NCI-H82 (cell line): ENCODE data around the gene PRKAR1A.

Source experiments
- DNase-seq: peaks from one replicate; lab custom pipeline; 2025; lab: John Stamatoyannopoulos, UW

The PRKAR1A gene

GRCh38 chr17:68542698-68543463 lies 30.7 kb downstream of the PRKAR1A start:
- DNase-seq, result no peak

DNA sequence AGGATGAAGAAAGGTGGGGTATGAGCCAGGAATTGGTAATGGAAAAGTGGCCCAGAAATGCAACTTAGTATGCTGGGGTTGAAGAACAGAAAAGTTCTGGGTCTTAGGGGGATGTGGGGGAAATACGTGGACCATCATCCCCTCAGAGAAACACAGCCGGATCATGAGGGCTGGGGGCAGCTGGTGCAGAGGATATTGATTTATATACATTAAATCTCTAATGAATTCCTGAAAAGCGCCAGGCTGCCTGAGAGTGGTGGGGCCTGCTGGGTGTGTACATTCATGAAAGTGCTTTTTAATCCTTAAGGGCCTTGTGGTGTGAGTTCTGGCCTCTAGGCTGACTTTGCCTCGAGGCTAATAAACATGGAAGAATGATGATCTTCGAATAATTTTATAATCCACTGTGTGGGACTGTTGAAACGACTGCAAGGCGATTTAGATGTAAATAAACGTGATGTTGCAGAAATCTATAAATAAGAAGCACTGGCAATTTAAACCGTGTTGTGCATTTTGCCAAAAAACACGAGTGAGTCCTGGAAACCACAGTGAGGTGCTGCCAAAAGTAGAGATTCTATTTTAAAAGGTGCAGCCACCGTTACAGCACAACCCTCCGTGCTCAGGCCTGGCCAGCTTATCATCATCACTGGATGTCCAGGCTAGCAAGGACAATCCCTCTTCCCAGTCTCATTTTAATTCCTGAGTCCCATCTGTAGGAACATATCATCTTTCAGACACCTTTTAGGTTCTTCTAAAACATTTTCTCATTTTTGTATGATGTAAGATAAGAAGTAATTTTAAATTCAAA lies 32.1 kb downstream of the PRKAR1A start:
- peak; percentile 4 for DNase-seq

DNA sequence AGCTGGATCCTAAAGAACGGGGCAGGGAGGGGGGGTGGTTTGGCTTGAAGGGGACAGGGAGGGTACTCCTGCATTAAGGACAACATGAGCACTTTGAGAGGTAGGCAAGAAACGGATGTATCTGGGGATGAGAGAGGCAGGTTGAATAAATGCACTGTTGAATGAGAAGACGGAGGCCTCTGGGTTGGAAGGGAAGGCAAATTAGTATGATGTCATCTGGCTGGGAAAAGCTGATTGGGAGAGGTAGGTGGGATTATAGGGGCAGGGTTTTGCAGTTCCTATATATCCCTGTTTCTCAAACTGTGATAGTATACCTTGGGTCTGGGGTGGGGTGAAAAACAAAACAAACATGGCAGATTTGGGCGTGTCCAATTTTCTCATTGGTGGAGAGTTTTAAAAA lies 44.3 kb downstream of the PRKAR1A start:
- DNase-seq, result no peak

DNA sequence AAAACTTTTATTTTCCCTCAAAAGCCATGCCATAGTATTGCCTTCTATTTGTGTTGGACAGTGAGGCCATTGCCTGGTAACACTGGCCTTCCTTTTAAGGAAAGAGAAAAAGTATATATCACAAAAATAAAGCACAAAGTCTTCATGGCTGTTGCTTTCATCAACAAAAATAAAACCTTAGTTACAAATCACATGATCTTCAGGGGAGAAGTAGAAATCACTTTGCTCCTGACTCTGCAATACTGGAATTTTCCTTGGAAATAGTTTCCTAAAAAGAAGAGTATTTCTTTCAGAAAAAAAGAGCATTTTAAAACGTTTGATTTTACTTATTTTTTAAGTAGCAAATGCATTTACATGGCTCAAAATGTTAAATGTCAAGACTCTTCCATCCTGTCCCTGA lies 47.1 kb downstream of the PRKAR1A start:
- no peak for DNase-seq

GRCh38 chr17:68560966-68561720 lies 48.9 kb downstream of the PRKAR1A start:
- DNase-seq, result no peak

DNA sequence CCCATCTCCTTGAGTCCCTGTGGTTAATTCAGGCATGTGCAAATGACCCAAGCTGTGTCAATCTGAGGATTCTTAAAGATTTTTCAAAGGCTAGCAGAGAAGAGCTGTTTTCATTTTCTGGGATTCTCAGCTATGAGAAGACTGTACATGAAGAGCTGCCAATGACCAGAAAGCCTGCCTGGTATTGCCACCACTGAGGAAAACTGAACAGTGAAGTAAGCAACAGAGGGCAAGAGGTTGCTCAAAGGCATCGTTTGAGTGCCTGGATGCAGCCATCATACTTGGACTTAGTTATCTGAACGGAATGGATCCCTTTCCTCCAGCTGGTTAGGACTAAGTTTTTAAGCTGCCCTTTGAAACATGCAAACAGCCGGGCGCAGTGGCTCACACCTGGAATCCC lies 50.5 kb downstream of the PRKAR1A start:
- DNase-seq, result no peak

DNA sequence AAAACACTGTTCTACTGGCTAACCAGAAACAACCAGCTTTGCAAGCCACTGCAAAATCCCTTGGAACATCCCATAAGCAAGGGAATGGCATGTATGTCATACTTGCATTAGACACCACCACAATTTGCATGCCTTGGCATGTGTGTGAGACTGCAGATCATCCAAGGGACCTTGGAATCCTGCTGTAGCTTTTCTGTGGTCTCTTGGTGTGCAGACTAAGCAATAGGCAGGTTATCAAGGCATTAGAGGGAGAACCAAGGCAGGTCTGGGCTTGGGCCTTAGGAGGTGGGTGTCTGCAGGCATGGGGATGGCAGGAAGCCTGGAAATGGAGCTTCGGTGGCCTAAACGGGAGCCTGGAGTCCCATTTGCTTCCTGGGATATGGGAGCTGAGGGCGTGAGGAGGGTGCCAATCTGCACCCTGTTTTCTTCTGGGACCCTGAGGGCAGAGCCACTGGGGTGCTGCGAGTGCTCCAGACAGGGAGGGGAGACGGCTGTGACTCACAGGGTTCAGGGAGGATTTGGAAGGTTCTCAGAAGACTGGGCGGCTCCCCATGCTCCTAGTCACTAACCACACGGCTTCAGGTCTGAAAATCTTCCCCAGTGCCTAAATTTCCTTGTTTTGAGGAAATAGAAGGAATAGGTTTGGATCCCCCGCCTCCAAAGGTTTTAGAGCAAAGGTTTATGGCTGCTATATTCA lies 52.3 kb downstream of the PRKAR1A start:
- DNase-seq, result no peak

GRCh38 chr17:68565661-68566441 lies 53.6 kb downstream of the PRKAR1A start:
- DNase-seq, result no peak

DNA sequence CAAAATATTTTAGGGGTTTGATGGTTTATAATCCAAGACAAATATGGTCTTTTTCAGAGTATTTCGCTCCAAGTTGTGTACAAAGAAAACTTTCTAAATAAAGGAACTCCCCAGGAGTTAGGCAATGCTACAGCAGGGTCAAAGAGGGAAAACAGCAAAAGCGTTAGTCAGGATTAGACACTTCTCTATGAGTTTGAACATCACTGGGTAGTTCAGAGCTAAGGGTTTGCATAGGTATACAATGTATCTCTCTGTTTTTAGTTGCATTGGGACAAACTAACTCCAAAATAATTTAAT lies 54.2 kb downstream of the PRKAR1A start:
- DNase-seq, result no peak

GRCh38 chr17:68567035-68567434 lies 54.8 kb downstream of the PRKAR1A start:
- DNase-seq, result no peak

DNA sequence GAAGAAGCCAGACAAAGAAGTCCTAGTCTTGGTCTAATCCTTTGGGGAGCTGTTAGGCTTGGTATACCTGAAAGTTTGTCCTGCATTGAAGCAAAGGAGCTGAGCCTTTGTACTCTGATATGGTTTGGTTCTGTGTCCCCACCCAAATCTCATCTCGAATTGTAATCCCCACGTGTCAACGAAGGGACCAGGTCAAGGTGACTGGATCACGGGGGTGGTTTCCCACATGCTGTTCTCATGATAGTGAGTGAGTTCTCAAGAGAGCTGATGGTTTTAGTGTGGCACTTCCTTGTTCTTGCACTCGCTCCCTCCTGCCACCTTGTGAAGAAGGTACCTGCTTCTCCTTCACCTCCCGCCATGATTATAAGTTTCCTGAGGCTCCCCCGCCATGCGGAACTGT lies 55.4 kb downstream of the PRKAR1A start:
- no peak for DNase-seq

- no peak for DNase-seq
These were observed 56.4 kb downstream of the PRKAR1A start for GRCh38 chr17:68568581-68568980.

GRCh38 chr17:68569346-68569745 lies 57.1 kb downstream of the PRKAR1A start:
- no peak for DNase-seq

GRCh38 chr17:68570526-68570925 lies 58.3 kb downstream of the PRKAR1A start:
- DNase-seq, result no peak

DNA sequence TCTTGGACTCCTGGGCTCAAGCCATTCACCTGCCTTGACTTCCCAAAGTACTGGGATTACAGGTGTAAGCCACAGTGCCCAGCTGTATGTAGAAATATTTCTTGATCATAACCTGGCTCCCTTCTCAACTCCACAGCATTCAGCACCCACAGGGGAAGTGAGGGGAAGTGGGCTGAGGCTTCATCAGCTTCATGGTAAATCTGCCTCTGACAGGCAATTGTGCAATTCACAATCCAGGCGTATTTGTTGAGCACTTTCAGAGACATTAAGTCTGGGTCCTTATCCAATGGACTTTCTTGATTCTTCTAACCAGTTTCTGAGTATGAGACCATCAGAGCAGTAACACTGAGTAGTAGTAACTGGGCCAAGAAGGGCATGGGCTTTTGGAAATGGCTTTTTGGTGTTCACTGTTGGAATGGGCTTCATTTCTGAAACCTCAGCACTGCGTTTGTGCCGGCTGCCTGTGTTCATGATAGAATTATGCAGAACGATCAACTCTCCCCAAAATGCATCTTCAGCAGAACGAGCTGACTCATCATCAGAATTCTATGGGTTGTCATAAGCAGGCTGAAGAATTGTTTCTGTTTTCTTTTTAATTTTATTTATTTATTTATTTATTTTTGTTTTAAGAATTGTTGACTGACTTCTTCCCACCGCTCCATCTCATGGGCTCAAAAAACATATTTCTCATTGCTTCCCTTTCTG lies 60.1 kb downstream of the PRKAR1A start:
- DNase-seq, result no peak

- no peak for DNase-seq
These were observed 61.1 kb downstream of the PRKAR1A start for GRCh38 chr17:68573338-68573737.

DNA sequence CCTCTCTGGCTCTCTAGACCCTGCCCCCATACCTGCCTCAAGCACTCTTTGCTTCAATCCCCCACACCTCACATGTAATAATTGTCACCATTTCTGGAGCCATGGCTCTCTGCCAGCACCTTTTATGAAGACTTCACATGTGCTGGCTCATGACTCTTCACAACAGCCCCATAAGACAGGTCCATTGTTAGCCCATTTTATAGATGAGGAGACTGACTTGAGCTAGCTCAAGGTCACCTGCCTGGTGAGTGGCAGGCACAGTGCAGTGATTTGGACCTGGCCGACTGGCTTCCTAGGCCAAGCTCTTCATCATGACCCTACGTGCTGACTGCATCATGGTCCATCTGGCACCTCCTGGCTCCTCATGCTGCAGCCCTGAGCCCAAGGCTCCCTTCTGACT lies 63.9 kb downstream of the PRKAR1A start:
- DNase-seq, result no peak

DNA sequence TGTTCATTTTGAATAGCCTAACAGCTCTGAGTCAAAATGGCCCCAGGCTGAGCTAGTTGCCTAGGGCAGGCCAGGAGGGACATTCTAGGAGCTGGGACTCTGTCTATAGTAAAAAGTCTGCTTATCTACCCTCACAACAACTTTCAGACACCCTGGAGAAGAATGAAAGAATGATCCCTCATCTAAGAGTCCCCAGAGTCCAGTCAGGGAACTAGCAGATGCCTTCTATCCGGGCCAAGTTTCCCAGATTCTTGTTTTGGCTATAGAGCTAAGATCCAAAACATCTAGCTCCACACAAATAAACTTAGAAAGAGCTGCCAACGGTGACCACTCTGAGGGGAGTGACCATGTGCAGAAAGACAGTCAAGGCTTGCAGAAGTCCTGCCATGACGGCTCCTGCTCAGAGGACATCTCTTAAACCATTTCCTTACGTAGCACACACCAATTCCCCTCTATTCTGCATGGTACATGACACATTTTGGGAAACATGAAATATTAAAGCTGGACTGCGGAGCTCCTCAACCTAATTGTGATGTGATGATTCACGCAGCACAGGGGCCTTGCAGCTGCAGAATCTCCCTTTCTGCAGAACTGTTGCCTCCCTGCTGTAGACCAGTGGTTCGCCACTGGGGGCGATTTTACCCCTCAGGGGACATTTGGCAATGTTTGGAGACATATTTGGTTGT lies 64.7 kb downstream of the PRKAR1A start:
- DNase-seq, result no peak

DNA sequence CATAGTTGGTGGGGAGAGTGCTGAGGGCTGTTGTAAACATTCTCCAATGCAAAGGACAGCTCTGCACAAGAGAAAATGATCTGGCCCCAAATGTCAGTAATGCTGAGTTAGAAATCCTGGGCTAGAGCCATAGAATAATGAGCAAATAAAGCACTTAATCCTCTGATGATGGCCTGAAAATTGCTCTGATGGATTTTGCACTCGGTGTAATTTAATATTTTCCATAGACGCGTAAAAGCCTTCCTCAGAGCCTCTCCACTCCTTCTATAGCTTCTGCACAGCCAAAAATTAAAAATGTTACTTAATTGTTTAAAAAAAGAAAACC lies 65.2 kb downstream of the PRKAR1A start:
- DNase-seq, result no peak

DNA sequence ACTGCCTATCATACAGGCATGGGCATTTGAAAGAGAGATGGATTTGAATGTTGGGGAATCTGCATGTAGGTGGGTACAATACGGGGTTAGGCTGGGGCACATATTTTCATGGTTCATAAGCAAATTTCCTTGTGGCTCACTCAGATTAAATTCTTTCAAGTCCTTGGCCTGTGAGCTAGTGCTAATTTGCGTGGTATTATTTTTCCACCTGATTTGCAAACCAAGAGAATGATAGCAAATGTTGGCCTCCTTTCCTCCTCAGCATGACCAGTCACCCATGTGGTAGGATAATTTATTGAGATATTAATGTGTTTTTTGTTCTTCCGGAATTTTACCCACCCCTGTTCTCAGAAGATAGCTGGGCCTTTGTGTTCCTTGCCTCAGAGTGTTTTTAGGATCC lies 66.0 kb downstream of the PRKAR1A start:
- no peak for DNase-seq
